Stimulated activated CD4-positive, alpha-beta T cell treated with anti-CD3 and anti-CD28 coated beads, Interleukin-1b, Interleukin-23, amount 100 ng/mL, for 24 hours (primary cell): ENCODE measurements around the gene TMEM254.
"Not testable (repeated sequence)": the region's sequence is repeated elsewhere in the genome, so short reads cannot be mapped to it uniquely, and the experiment has no call there.

Experiments
- DNase-seq, 4 experiments: peaks; one replicate each; pipeline ENCODE4 v3.0.0-alpha.2; 2020; ENCODE audit warnings: low read depth in 4 of 4, low spot score in 1 of 4

The TMEM254 gene

GRCh38 chr10:80132299-80133139 lies 54.1 kb downstream of the TMEM254 start, which contains the start of gene PLAC9:
Gene PLAC9 (plus strand): TSS chr10:80132730. CDS start chr10:80132763, 33 bp downstream.
- DNase-seq: no peak

- DNase-seq: no peak
Observed at GRCh38 chr10:80133206-80133605, 54.7 kb downstream of the TMEM254 start.

- not testable (repeated sequence) for DNase-seq
Observed at GRCh38 chr10:80133687-80134086, 55.2 kb downstream of the TMEM254 start.

GRCh38 chr10:80136134-80136571 lies 57.7 kb downstream of the TMEM254 start:
- no peak for DNase-seq

DNA sequence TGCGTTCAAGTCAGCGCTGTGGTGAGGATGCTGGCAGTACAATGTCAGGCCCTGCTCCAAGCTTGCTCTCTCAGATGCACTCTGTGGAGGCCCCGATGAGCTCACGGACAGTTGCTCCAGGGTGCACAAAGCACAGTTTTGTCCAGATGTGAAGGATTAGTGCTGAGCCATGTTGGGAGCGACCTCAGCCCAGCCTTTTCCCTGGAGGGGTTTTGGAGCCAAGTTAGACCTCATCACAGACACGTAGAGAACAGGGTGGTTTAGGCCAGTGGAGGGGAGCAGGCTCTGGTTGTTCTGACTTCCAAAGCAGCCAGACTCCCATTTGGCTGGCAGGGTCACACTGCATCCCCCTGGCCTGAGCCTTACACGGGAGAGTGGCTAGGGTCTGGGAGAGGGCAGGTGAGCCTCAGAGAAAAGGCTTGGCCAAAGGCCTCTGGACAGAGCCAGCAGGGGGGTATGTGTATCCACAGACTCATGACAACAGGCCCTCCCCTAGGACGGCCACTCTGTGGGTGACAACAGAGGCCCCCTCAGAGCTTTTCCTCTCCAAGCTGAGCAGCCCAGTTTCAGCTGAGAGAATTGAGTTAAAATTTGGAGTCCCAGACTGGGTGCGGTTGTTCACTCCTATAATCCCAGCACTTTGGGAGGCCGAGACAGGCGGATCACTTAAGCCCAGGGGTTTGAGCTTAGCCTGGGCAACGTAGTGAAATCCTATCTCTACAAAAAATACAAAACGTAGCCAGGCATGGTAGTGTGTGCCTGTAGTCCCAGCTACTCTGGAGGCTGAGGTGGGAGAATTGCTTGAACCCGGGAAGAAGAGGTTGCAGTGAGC lies 58.8 kb downstream of the TMEM254 start:
- DNase-seq: no peak

GRCh38 chr10:80137920-80138319 lies 59.5 kb downstream of the TMEM254 start:
- no peak for DNase-seq

DNA sequence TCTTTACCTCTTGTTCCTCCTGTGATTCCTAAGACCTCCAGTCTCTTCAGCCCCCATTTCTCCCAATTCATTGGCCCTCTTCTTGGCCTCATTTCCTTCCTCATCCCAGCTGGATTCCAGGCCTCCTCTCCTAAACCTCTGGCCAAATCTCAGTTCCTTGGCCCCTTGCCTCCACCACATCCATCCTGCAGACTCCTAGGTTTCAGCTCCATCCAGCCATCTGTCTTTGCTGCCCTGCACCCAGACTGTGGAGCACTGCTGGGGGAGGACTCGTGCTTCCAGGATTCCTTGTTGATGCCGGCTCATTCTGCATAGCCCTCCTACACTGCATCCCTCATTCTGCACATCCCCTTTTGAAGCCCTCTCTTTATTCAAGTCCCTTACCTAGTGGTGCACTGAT lies 60.8 kb downstream of the TMEM254 start:
- DNase-seq: no peak

DNA sequence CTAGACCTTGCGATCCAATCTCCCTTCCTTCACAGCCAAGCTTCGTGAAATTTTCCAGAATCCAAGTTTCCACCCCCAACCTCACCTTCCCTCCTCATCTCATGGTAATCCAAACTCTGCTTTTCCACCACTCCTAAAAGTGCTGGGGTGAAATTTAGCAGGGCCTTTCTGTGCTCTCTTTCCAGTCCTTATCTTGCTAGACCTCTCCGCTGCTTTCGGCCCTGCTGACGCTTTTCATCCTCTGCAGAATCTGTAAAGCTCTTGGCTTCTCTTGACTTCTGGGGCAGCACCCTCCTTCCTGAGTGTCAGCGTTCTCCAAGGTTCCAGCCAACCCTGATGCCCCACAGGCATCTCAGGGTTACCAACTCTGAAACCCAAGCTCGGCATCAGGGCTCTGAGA lies 61.8 kb downstream of the TMEM254 start:
- DNase-seq: no peak

- DNase-seq: no peak
Observed at GRCh38 chr10:80141696-80142460, 63.4 kb downstream of the TMEM254 start.
